Testis (tissue), 3 donors: ENCODE data around the gene SMG6. TPM values are rescaled to one million over a fixed set of nuclear protein-coding genes. Genes with fewer than 3 reads are reported as not detected.
"Not testable (repeated sequence)": the region's sequence is repeated elsewhere in the genome, so short reads cannot be mapped to it uniquely, and the experiment has no call there.

Experiments used
- DNase-seq: peaks from one replicate; pipeline ENCODE4 v3.0.0-alpha.2; 2019
- H3K27ac ChIP-seq, 2 donors: fragments of 200-600 bp; sonication (generic); one replicate each; pipeline ENCODE4 v1.5.1; 2019
- H3K27me3 ChIP-seq: fragments of 200-600 bp; sonication (generic); one replicate; pipeline ENCODE4 v1.5.1; 2019
- H3K36me3 ChIP-seq: fragments of 200-600 bp; sonication (generic); one replicate; pipeline ENCODE4 v1.5.1; 2017; ENCODE audit warnings: low read depth; ENCODE audit errors: missing control alignments
- H3K4me1 ChIP-seq: fragments of 200-600 bp; sonication (generic); one replicate; pipeline ENCODE4 v1.5.1; 2019
- H3K4me3 ChIP-seq, 2 donors: fragments of 200-600 bp; sonication (generic); one replicate each; pipeline ENCODE4 v1.5.1; 2017 to 2019
- H3K9me3 ChIP-seq: fragments of 200-600 bp; sonication (generic); one replicate; pipeline ENCODE4 v1.5.1; 2017
- CTCF ChIP-seq, 3 experiments: fragments of 450-650 bp in 2 of 3; fragments of 200-600 bp in 1 of 3; sonication (generic) in 1 of 3; IDR thresholded peaks; one replicate each; pipeline ENCODE4 v1.5.1; 2016 to 2019; ENCODE audit warnings: antibody characterized with exemption in 3 of 3, mild to moderate bottlenecking in 2 of 3, moderate library complexity in 1 of 3
- POLR2A ChIP-seq: fragments of 450-650 bp; IDR thresholded peaks from one replicate; pipeline ENCODE4 v1.6.1; 2017; ENCODE audit warnings: antibody characterized with exemption, mild to moderate bottlenecking, moderate library complexity
- WGBS, 2 donors: methylation state at CpG; one replicate each; pipeline ENCODE4 v1.1.5; 2018; 5-methylcytosine and 5-hydroxymethylcytosine counted together
- intact Hi-C: fragments of 100-400 bp; cut with DNase I; formaldehyde crosslinking; loops from one replicate; pipeline ENCODE4 v1.15.1; 2023; ENCODE audit warnings: low total_unique reads
- polyA plus RNA-seq: library from polyadenylated mRNA; stranded (reverse); fragments of 350-450 nt; fragmentation: Illumina TruSeq; extraction: RNeasy Lipid Tissue Mini Kit (QIAGEN cat#74804); gene quantifications from one replicate; pipeline ENCODE4 v1.2.3, GENCODE V29; 2014; ENCODE audit warnings: low read depth, low replicate concordance; ENCODE audit not compliant: insufficient read depth
- total RNA-seq, 2 donors: library from RNA; depleted of rRNA; stranded (reverse); fragments of >200 nt; gene quantifications; one replicate each; pipeline ENCODE4 v1.2.3, GENCODE V29; 2016

The SMG6 gene
- total and polyA plus RNA-seq, 3 donors from 2014 or later = 68.7 to 86.5 (median 80.6) TPM

GRCh38 chr17:2203818-2204217 is 99.8 kb downstream of the SMG6 start:
- H3K27ac ChIP-seq = no peak overlapping the region
- TF ChIP-seq CTCF (IDR thresholded peaks at IDR 0.05) = no peak
- no peak for TF ChIP-seq POLR2A
- H3K36me3 ChIP-seq = no peaks in the 10 kb centered on the region
- peaks cover 9% of the 10 kb centered on the region for H3K4me1 ChIP-seq
- intact Hi-C loops = no loop called here
- H3K4me3 ChIP-seq = no peak overlapping the region
- H3K27me3 ChIP-seq = no peaks in the 10 kb centered on the region
- no peaks in the 10 kb centered on the region for H3K9me3 ChIP-seq
- DNase-seq = no peak
- 83 to 85% methylated on average over 3 of the region's 3 CpGs for WGBS, 2 donors

GRCh38 chr17:2202996-2203575 is 100.5 kb downstream of the SMG6 start:
- WGBS, 2 donors = 31 to 65% methylated on average over 3 of the region's 3 CpGs
- Histone ChIP-seq H3K27ac (no peak overlapping the region), H3K9me3 (no peaks in the 10 kb centered on the region)

GRCh38 chr17:2202302-2202995 is 101.1 kb downstream of the SMG6 start:
- Histone ChIP-seq H3K27ac (peak overlapping the region in 1 of 2 donors; percentile 33), H3K4me3 (no peak overlapping the region), H3K9me3 (no peaks in the 10 kb centered on the region), H3K36me3 (no peaks in the 10 kb centered on the region), H3K27me3 (no peaks in the 10 kb centered on the region), H3K4me1 (peaks cover 9% of the 10 kb centered on the region)
- TF ChIP-seq CTCF (IDR thresholded peaks at IDR 0.05) (no peak), POLR2A (no peak)
- WGBS, 2 donors = 40 to 45% methylated on average over 5 of the region's 5 CpGs
- intact Hi-C loops = no loop called here
- no peak for DNase-seq

More at GRCh38 chr17:2202996-2203575, 100.5 kb downstream of the SMG6 start:
- Histone ChIP-seq H3K27me3 (no peaks in the 10 kb centered on the region), H3K36me3 (no peaks in the 10 kb centered on the region), H3K4me3 (no peak overlapping the region), H3K4me1 (peaks cover 9% of the 10 kb centered on the region)
- intact Hi-C loops = no loop called here
- DNase-seq = no peak
- no peak for TF ChIP-seq CTCF (IDR thresholded peaks at IDR 0.05)
- TF ChIP-seq POLR2A = no peak

GRCh38 chr17:2199386-2199785 is 104.2 kb downstream of the SMG6 start:
- 94 to 97% methylated on average over 8 of the region's 8 CpGs for WGBS, 2 donors
- H3K4me3 ChIP-seq, intact Hi-C loops, H3K9me3 ChIP-seq, H3K27me3 ChIP-seq, DNase-seq, H3K36me3 ChIP-seq, H3K27ac ChIP-seq: not testable (repeated sequence)
- H3K4me1 ChIP-seq = peaks cover 18% of the 10 kb centered on the region

- WGBS, 2 donors = 69 to 76% methylated on average over 6 of the region's 6 CpGs
- no peaks in the 10 kb centered on the region for H3K36me3 ChIP-seq
- H3K27me3 ChIP-seq = no peaks in the 10 kb centered on the region
- intact Hi-C loops = no loop called here
- no peak overlapping the region for H3K27ac ChIP-seq
- no peak for DNase-seq
- peaks cover 18% of the 10 kb centered on the region for H3K4me1 ChIP-seq
- no peak for TF ChIP-seq POLR2A
- no peak for TF ChIP-seq CTCF (IDR thresholded peaks at IDR 0.05)
- no peaks in the 10 kb centered on the region for H3K9me3 ChIP-seq
- no peak overlapping the region for H3K4me3 ChIP-seq
Measured at GRCh38 chr17:2198927-2199326, 104.7 kb downstream of the SMG6 start.
